Smooth muscle cell of trachea (primary cell): Measurements from ENCODE around the gene CFAP221. TPM values are rescaled to one million over a fixed set of nuclear protein-coding genes. Genes with fewer than 3 reads are reported as not detected.

Experiments
- total RNA-seq: library from RNA; depleted of rRNA; stranded (reverse); fragments of >200 nt; gene quantifications from 2 replicates; pipeline ENCODE4 v1.2.1, GENCODE V29; 2014

The CFAP221 gene
- total RNA-seq, result not detected in 2 replicates

DNA sequence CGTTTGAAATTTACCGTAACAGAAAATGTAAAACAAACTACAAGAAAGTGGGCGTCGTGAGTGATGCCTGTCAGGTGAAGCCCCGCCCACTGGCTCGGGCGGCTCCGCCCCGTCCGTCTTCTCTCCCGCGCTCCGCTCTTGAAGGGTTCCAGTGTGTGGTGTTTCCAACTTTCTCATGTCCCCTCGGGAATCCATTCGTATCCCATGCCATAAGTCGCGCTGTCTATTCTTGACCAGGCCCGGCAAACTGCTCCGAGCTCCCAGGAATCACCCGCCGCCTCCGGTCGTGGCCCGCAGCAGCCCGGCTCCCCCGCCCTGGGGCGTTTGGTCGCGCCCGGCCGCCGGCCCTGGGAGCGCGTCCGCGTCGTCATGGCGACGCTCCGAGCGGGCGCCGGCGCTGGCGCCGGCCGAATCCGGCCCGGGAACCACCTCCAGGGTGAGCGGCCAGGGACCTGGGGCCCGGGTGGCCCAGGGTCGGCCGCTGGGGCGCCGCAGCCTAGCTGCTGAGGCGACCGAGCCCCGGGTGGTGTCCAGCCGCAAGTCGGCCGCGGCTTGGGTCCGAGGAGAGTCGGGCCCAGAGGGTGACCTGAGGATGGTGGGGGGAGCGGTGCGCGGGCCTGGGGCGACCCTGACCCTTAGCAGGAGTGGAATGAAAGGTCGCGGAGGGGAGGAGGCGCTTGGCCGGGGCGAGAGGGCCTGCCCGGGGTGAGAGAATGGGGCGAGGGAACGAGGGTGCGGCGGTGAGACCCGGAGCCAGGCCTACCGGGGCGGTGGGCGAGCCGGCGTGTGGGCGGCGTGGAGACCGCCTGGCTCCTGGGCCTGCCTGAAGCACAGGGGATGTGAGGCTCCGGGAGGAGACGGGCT, at the start of gene CFAP221:
TSS of gene CFAP221 (plus strand) at position 375 of the 864 bp plus-strand sequence. CDS start 1,683 bp downstream, outside the sequence.

DNA sequence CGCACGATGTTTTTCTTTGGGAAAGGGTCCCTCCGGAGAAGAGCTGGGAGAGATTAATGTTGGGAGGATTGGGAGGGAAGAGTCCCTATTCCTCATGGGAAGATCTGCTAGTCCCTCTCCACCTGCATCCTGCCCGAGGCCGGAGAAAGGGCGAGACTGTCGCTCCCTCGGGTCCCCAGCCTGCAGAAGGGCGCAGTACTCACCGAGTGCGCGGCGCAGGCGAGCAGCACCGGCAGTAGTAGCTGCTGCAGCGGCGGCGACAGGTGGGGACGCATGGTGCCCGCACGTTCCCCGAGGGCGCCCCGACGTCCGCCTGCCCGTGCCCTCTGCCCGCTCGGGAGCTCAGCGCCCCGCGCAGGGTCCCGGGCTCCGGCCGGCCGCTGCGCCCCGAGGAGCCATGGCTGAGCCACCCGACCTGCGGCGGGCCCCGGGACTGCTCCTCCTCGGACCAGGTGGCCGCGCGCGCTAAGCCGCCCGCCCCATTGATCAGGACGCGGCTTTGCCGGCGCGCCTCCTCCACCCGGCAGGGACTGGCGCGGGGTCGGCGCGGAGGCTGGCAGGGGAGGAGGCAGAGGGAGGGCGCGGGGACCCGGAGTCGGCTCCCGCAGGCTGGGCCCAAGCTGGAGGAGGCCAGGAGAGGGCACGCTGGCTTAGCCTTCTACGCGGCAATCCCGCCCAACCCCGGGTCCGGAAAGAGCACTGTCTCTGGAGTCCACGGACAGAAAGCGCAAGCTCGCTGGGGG, 20.1 kb upstream of the CFAP221 start, which contains the start of gene SCTR:
TSS of gene SCTR (minus strand) at position 532 of the 743 bp plus-strand sequence. CDS start at position 275, 257 bp downstream.

Other genes starting within 250 kb of the CFAP221 start
- 10.9 and 12.8 TPM in 2 replicates for gene C2orf76, start 177.6 kb upstream of the CFAP221 start, total RNA-seq
- gene DBI, start 177.5 kb upstream of the CFAP221 start, total RNA-seq, result 72.1 and 160 TPM in 2 replicates
- 0.44 and 1.5 TPM in 2 replicates for gene TMEM37, start 112.6 kb upstream of the CFAP221 start, total RNA-seq
- not detected in 2 replicates for gene SCTR, start 20.0 kb upstream of the CFAP221 start, total RNA-seq
- 7.1 and 7.4 TPM in 2 replicates for gene TMEM177, start 134.8 kb downstream of the CFAP221 start, total RNA-seq
- gene PTPN4, start 215.5 kb downstream of the CFAP221 start, total RNA-seq, result 19.3 and 19.5 TPM in 2 replicates